ENCODE results near the gene SEC31A. TPM values are rescaled to one million over a fixed set of nuclear protein-coding genes. Genes with fewer than 3 reads are reported as not detected.

The SEC31A gene
- total RNA-seq, 1 donor from 2014 or later = 137 TPM

DNA sequence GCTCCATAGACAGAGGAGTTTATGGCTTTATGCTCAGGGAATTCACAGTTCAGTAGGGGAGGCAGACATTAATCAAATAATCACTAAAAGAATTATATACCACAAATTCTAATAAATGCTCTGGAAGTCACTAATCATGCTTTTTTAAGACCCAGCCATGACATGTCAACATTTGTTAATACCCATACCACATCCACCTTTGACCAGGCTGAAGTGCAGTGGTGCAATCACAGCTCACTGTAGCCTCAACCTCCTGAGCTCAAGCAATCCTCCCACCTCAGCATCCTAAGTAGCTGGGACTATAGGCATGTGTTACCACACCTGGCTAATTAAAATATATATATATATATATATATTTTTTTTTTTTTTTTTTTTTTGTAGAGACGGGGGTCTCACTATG, 79.6 kb downstream of the SEC31A start:
- Mint-ChIP-seq H3K27me3 (ENCODE audit: low read depth) (no peaks in the 10 kb centered on the region), H3K4me3 (no peak overlapping the region), H3K36me3 (ENCODE audit: low read depth) (no peaks in the 10 kb centered on the region), H3K9me3 (peaks cover 2% of the 10 kb centered on the region), H3K4me1 (peaks cover 36% of the 10 kb centered on the region), H3K27ac (ENCODE audit: unreplicated experiment) (no peak overlapping the region)
- TF ChIP-seq, protein P1, sequence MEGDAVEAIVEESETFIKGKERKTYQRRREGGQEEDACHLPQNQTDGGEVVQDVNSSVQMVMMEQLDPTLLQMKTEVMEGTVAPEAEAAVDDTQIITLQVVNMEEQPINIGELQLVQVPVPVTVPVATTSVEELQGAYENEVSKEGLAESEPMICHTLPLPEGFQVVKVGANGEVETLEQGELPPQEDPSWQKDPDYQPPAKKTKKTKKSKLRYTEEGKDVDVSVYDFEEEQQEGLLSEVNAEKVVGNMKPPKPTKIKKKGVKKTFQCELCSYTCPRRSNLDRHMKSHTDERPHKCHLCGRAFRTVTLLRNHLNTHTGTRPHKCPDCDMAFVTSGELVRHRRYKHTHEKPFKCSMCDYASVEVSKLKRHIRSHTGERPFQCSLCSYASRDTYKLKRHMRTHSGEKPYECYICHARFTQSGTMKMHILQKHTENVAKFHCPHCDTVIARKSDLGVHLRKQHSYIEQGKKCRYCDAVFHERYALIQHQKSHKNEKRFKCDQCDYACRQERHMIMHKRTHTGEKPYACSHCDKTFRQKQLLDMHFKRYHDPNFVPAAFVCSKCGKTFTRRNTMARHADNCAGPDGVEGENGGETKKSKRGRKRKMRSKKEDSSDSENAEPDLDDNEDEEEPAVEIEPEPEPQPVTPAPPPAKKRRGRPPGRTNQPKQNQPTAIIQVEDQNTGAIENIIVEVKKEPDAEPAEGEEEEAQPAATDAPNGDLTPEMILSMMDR (conservative IDR thresholded peaks at IDR 0.05) = no peak
- DNase-seq (ENCODE audit: low read depth, low spot score) = no peak

DNA sequence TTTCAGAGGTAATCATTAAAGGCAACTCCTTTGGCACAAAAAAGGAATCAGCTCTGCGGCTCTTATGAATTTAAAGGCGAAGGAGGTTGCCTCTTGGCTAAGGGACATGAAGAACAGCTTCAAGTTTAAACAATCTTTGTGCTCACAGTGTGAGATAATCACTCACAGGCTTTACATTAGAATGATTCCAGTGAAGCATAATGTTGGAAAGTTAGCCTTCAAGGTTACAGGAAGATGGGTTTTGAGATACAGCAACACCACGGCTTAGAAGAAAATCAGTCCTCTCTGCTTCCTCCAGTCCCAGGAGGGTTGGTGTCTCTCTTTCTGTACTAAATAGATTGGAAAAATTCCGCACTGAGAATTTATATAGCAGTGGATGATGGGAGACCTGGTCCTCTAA, 80.8 kb downstream of the SEC31A start:
- DNase-seq (ENCODE audit: low read depth, low spot score) = no peak
- peaks cover 34% of the 10 kb centered on the region for H3K4me1 Mint-ChIP-seq
- TF ChIP-seq, protein P1 (conservative IDR thresholded peaks at IDR 0.05) = no peak
- H3K4me3 Mint-ChIP-seq = no peak overlapping the region
- H3K27ac Mint-ChIP-seq (ENCODE audit: unreplicated experiment) = no peak overlapping the region
- H3K9me3 Mint-ChIP-seq = peaks cover 2% of the 10 kb centered on the region
- H3K36me3 Mint-ChIP-seq (ENCODE audit: low read depth) = no peaks in the 10 kb centered on the region
- H3K27me3 Mint-ChIP-seq (ENCODE audit: low read depth) = no peaks in the 10 kb centered on the region

DNA sequence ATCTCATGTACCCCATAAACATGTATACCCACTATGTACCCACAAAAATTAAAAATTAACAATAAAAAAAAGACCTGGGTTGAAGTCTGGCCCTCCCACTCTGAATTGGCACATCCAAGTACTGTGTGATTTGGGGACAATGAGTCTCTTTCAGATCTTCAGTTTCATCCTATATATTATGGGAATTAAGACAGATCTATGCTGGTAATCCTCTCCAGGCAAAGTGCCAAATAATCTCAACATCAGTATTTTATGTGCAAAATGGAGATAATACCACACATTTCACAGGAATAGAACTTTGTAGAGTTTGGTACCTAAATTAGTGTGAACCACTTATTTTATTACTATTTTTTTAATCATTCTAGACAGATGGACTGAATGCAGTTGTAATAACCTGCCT, 81.3 kb downstream of the SEC31A start:
- Mint-ChIP-seq H3K9me3 (peaks cover 2% of the 10 kb centered on the region), H3K27me3 (ENCODE audit: low read depth) (no peaks in the 10 kb centered on the region), H3K4me1 (peaks cover 31% of the 10 kb centered on the region), H3K4me3 (no peak overlapping the region), H3K36me3 (ENCODE audit: low read depth) (no peaks in the 10 kb centered on the region), H3K27ac (ENCODE audit: unreplicated experiment) (no peak overlapping the region)
- TF ChIP-seq, protein P1 (conservative IDR thresholded peaks at IDR 0.05) = no peak
- DNase-seq (ENCODE audit: low read depth, low spot score) = no peak

DNA sequence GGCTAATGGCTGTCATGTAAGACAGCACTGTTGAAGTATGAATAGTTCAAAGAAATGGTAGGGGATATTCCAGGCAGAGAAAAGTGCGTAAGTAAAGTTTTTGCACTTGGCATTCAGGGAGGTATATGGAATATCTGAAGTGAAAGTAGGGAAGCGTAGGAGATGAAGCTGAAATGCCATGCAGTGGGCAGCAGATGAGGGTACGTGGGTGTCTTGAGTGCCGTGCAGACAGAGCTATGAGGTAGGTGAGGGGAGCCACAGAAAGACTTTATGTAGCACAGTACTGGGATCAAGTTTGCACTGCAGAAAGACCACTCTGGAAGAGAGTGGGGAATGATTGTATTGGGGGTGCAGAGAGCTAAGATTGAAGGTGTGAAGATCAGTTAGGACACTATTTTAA, 87.2 kb downstream of the SEC31A start:
- peaks cover 10% of the 10 kb centered on the region for H3K27me3 Mint-ChIP-seq (ENCODE audit: low read depth)
- DNase-seq (ENCODE audit: low read depth, low spot score) = no peak

DNA sequence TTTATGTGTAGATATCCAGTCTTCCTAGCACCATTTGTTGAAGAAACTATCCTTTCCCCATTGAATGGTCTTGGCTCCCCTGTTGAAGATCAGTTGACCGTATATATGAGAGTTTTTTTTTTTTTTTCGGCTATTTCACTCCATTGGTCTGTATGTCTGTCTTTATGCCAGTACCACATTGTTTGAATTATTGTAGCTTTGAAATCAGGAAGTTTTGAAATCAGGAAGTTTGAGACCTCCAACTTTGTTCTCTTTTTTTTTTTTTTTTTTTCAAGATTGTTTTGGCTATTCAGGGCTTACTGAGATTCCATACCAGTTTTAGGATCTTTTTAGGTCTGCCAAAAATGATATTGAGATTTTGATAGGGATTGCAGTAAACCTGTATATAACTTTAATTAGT, 88.0 kb downstream of the SEC31A start:
- DNase-seq (ENCODE audit: low read depth, low spot score) = no peak
- TF ChIP-seq, protein P1 (conservative IDR thresholded peaks at IDR 0.05) = no peak
- H3K27me3 Mint-ChIP-seq (ENCODE audit: low read depth) = peaks cover 10% of the 10 kb centered on the region
- no peaks in the 10 kb centered on the region for H3K9me3 Mint-ChIP-seq
- H3K27ac Mint-ChIP-seq (ENCODE audit: unreplicated experiment) = no peak overlapping the region
- H3K4me1 Mint-ChIP-seq = peaks cover 13% of the 10 kb centered on the region
- no peak overlapping the region for H3K4me3 Mint-ChIP-seq
- no peaks in the 10 kb centered on the region for H3K36me3 Mint-ChIP-seq (ENCODE audit: low read depth)

More for the DNA sequence above, 87.2 kb downstream of the SEC31A start:
- TF ChIP-seq, protein P1 (conservative IDR thresholded peaks at IDR 0.05) = no peak
- Mint-ChIP-seq H3K9me3 (peaks cover 1% of the 10 kb centered on the region), H3K4me3 (no peak overlapping the region), H3K4me1 (peaks cover 13% of the 10 kb centered on the region), H3K27ac (ENCODE audit: unreplicated experiment) (no peak overlapping the region), H3K36me3 (ENCODE audit: low read depth) (no peaks in the 10 kb centered on the region)
